MM.1S (cell line): Measurements from ENCODE around the gene ZFP69B.

ENCODE experiments used
- DNase-seq: peaks from one replicate; pipeline ENCODE4 v3.0.0-alpha.2; 2015
- H2AFZ ChIP-seq: fragments of 300-600 bp; sonication (generic); 2 replicates; pipeline ENCODE4 v1.6.0; 2016; ENCODE audit warnings: antibody characterized with exemption, low read length
- H3F3A ChIP-seq: fragments of 300-600 bp; sonication (generic); 2 replicates; pipeline ENCODE4 v1.6.1; 2016; ENCODE audit warnings: mild to moderate bottlenecking, antibody characterized with exemption, low read length, moderate library complexity, mixed read lengths; ENCODE audit not compliant: insufficient read depth
- H3K27ac ChIP-seq: fragments of 300-600 bp; sonication (generic); 2 replicates; pipeline ENCODE4 v1.5.1; 2016; ENCODE audit warnings: mild to moderate bottlenecking, low read length
- H3K27me3 ChIP-seq: fragments of 300-600 bp; sonication (generic); replicated peaks from 2 replicates; pipeline ENCODE4 v1.6.0; 2016; ENCODE audit warnings: low read length; ENCODE audit not compliant: insufficient read depth
- H3K36me3 ChIP-seq: fragments of 300-600 bp; sonication (generic); replicated peaks from 2 replicates; pipeline ENCODE4 v1.6.1; 2016; ENCODE audit warnings: mild to moderate bottlenecking, low read length, mixed read lengths; ENCODE audit not compliant: insufficient read depth
- H3K4me1 ChIP-seq: fragments of 300-600 bp; sonication (generic); 2 replicates; pipeline ENCODE4 v1.6.1; 2016; ENCODE audit warnings: low read length, mixed read lengths
- H3K4me2 ChIP-seq: fragments of 300-600 bp; sonication (generic); 2 replicates; pipeline ENCODE4 v1.6.0; 2016; ENCODE audit warnings: low read depth, low read length
- H3K4me3 ChIP-seq: fragments of 300-600 bp; sonication (generic); 2 replicates; pipeline ENCODE4 v1.5.1; 2016; ENCODE audit warnings: low read length, mixed read lengths
- H3K79me2 ChIP-seq: fragments of 300-600 bp; sonication (generic); 2 replicates; pipeline ENCODE4 v1.6.1; 2016; ENCODE audit warnings: mixed run types, low read length, mixed read lengths
- H3K9ac ChIP-seq: fragments of 300-600 bp; sonication (generic); 2 replicates; pipeline ENCODE4 v1.6.1; 2016; ENCODE audit warnings: low read length, mixed read lengths
- H3K9me2 ChIP-seq: fragments of 300-600 bp; sonication (generic); replicated peaks from 2 replicates; pipeline ENCODE4 v1.6.1; 2016; ENCODE audit warnings: mild to moderate bottlenecking, low read length, mixed read lengths; ENCODE audit not compliant: insufficient read depth
- H3K9me3 ChIP-seq: fragments of 300-600 bp; sonication (generic); replicated peaks from 2 replicates; pipeline ENCODE4 v1.6.1; 2016; ENCODE audit warnings: mild to moderate bottlenecking, low read length, mixed read lengths; ENCODE audit not compliant: insufficient read depth
- H4K20me1 ChIP-seq: fragments of 300-600 bp; sonication (generic); 2 replicates; pipeline ENCODE4 v1.6.1; 2016; ENCODE audit warnings: mild to moderate bottlenecking, low read length, moderate library complexity, mixed read lengths; ENCODE audit not compliant: insufficient read depth
- CTCF ChIP-seq: fragments of 300-600 bp; sonication (generic); IDR thresholded peaks from 2 replicates; pipeline ENCODE4 v1.5.1; 2016; ENCODE audit warnings: antibody characterized with exemption, low read length, mixed read lengths
- EZH2 ChIP-seq: fragments of 300-600 bp; sonication (generic); optimal IDR thresholded peaks from 2 replicates; pipeline ENCODE3; 2017; ENCODE audit warnings: low read depth, mild to moderate bottlenecking, antibody characterized with exemption, low read length, mixed read lengths
- EZH2phosphoT487 ChIP-seq: fragments of 300-600 bp; sonication (generic); IDR thresholded peaks from 2 replicates; pipeline ENCODE4 v1.6.1; 2018; ENCODE audit warnings: antibody characterized with exemption, low read length

ZFP69B gene

DNA sequence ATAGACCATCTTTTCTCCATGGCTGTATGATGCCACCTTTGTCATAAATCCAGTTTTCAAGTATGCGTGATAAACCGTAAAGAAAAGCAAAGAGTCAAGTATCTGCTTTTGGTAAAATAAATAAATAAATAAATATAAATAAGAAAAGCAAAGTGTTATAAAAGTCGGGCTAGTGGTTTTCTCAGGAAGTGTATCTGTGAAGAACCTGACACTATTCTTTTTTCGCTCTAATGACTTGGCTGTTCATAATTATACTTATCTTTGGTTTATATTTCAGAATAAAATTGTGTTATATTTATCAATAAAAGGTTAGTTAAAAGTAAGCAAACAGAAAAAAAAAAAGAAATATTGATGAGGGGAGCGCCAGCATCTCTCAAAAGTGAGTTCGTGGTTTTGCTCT is 57.7 kb downstream of the ZFP69B start:
- no peaks in the 10 kb centered on the region for H3F3A ChIP-seq
- no peaks in the 10 kb centered on the region for H3K27me3 ChIP-seq
- H3K9ac ChIP-seq: peak overlapping the region; percentile 34; the same call in 1 of the 2 replicates
- H3K4me3 ChIP-seq: peak overlapping the region; percentile 61
- TF ChIP-seq EZH2: no peak
- no peak for TF ChIP-seq EZH2phosphoT487
- TF ChIP-seq CTCF: no peak
- H3K79me2 ChIP-seq: no peaks in the 10 kb centered on the region
- no peak overlapping the region for H3K27ac ChIP-seq
- no peaks in the 10 kb centered on the region for H3K4me1 ChIP-seq
- H4K20me1 ChIP-seq: no peaks in the 10 kb centered on the region
- no peak for DNase-seq
- peak overlapping the region; percentile 26; the same call in 1 of the 2 replicates for H3K4me2 ChIP-seq
- no peaks in the 10 kb centered on the region for H3K36me3 ChIP-seq
- peak overlapping the region; percentile 76 for H2AFZ ChIP-seq
- H3K9me2 ChIP-seq: no peaks in the 10 kb centered on the region
- H3K9me3 ChIP-seq: no peaks in the 10 kb centered on the region

DNA sequence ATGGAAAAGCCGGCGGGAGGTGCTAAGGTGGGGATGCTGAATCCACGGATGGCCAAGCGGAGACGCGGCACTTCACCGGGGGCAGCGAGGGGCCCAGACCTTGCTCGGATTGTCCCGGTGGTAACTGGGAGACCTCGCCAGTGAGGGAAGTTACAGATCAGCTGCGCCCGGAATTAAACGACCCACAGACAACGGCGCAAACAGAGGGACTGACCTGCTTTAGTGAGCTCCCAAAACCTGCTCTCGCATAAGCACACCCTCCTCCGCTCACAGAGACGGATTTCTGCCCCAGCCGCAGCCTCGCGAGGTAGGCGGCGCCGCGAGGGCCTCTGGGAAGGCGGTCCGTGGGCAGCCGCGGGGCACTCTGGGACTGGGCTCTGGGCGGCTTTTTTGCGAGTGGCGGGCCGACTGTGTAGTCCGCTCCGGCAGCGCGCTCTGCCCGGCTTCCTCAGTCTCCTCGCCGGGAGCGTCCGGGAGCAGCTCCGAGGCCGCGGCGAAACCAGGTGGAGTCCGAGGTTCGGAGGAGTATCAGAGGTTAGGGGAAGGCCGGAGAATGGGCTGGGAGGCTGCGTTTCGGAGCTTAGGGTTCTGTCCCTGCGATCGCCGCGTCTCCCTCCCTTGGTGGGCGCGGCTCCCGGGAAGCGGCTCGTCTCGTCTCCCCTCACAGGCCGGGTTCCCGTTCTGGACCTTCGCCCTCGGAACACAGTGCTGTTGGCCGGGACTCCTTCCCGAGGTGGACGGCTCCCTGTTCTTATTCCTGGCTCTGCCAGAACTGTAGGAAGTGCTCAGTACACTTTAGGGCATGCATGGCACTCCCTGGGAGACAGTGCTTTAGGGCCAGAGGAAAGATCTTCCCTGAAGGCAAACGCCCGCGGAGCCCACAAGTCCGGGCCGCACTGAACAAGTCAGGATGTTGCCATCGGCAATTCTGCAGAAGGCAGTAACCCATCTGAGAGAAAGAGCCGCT is 58.4 kb downstream of the ZFP69B start, which contains the start of gene EXO5:
Gene EXO5 (plus strand): TSS at position 393 of the 967 bp plus-strand sequence. CDS start 5,778 bp downstream, outside the sequence.
- no peak for TF ChIP-seq EZH2
- TF ChIP-seq EZH2phosphoT487: no peak
- TF ChIP-seq CTCF: no peak
- Histone ChIP-seq H3K9me3 (no peaks in the 10 kb centered on the region), H2AFZ (peak within 1 kb of the TSS; percentile 76), H4K20me1 (no peaks in the 10 kb centered on the region), H3K4me3 (peak within 1 kb of the TSS; percentile 61), H3K9me2 (no peaks in the 10 kb centered on the region), H3F3A (no peaks in the 10 kb centered on the region), H3K36me3 (no peaks in the 10 kb centered on the region), H3K79me2 (no peaks in the 10 kb centered on the region), H3K27ac (no peak within 1 kb of the TSS), H3K27me3 (no peaks in the 10 kb centered on the region), H3K4me1 (no peaks in the 10 kb centered on the region), H3K9ac (peak within 1 kb of the TSS; percentile 34; the same call in 1 of the 2 replicates), H3K4me2 (peak within 1 kb of the TSS; percentile 26)
- DNase-seq: peak; percentile 70
